Measurements from ENCODE around the gene LAMC2.
A peak's percentile ranks its signal among the peaks of the same experiment; 100 is the strongest.

Gene LAMC2

DNA sequence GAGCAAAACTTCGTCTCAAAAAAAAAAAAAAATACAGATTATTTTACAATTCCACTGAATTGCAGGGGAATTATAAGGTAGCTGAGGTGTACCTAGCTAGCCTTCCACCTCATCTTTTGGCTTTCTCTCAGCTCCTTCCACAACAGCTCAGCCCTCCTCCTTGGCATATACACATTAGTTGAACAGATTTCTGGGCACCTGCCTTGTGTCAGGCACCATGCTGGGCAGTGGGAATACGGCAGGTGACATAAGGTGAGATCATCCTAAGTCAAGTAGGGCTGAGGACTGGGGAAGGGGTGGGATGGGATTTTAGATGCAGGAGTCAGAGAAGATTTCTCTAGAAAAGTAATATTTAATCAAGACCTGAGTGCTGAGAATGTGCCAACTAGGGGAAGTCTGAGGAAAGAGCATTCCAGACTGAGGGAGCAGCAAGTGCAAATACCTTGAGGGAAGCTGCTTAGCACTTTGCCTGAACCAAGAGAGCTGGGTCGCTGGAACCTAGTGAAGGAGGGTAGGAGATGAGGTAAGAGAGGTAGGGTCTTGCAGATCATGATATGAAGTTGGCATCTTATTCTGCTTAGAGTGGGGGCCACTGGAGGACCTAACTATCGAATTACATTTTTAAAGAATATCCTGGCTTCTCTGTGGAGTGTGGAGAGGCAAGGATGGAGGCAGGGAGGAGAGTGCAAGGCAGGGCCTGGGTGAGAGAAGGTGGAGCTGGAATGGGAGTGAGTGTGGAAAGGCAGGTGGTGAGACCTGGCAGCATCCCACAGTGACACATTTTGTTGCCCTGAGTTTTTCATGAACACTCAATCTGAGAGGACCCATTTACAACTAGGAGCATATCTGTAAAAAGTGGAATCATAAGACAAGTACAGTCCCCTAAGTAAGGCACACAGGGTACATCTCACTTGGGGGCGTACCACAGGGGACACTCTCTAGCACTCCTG is 28.2 kb downstream of the LAMC2 start:
- in situ Hi-C loops (cut with HindIII; ENCODE audit: low sequenced_read_pairs), result no loop called here
- DNase-seq (ENCODE audit: low read depth, low spot score), result no peak
- no peak for TF ChIP-seq CTCF (IDR thresholded peaks at IDR 0.05; ENCODE audit: low read depth, low read length)
- H3K4me3 ChIP-seq (ENCODE audit: low read depth, low read length), result no peak overlapping the region

DNA sequence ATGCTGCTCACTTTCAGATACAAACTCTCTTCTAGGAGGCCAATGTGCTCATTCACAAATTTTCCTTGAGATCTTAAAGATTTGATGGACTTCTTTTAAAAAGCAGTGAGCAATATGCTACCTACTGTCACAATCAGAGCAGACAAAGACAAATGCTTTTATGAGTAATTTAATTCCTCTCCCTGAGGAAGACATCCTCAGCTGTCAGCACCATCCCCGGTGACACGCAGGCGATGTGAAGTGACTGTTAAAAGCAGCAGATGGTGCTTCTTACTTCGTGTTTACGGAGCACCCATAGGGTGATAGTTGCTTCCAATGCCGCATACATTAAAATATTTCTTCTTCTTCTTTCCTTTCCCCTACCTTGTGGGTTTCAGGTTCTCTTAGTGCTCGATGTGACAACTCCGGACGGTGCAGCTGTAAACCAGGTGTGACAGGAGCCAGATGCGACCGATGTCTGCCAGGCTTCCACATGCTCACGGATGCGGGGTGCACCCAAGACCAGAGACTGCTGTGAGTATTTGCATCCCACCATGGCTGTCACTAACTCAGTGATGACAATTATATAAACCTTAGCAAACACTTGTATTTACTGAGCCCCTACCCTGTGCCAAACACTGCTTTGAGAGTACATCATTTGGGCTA is 29.1 kb downstream of the LAMC2 start:
- in situ Hi-C loops (cut with HindIII; ENCODE audit: low sequenced_read_pairs), result no loop called here
- no peak for TF ChIP-seq CTCF (IDR thresholded peaks at IDR 0.05; ENCODE audit: low read depth, low read length)
- no peak overlapping the region for H3K4me3 ChIP-seq (ENCODE audit: low read depth, low read length)
- DNase-seq (ENCODE audit: low read depth, low spot score), result no peak

DNA sequence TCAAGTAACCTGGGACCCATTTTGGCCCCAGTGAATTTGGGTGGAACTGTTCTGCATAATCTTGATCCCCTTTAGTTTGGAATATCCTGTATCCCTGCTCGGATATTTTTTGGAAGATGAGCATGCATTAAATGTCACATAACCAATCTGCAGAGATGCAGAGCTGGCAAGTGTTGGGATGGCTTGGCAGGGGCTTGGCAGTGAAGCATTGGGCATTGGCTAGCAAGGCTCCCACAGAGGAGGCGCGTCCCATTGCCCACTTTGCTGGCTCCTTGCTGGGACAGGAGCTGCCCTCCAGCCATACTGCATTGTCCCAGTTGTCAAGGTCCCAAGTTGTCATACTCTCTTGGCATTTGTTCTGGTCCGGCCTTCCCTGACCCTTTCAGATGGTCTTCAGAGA is 29.9 kb downstream of the LAMC2 start:
- no peak for TF ChIP-seq CTCF (IDR thresholded peaks at IDR 0.05; ENCODE audit: low read depth, low read length)
- no peak for DNase-seq (ENCODE audit: low read depth, low spot score)
- H3K4me3 ChIP-seq (ENCODE audit: low read depth, low read length), result no peak overlapping the region
- in situ Hi-C loops (cut with HindIII; ENCODE audit: low sequenced_read_pairs), result no loop called here

- in situ Hi-C loops (cut with HindIII; ENCODE audit: low sequenced_read_pairs), result no loop called here
- no peak for TF ChIP-seq CTCF (IDR thresholded peaks at IDR 0.05; ENCODE audit: low read depth, low read length)
- no peak for DNase-seq (ENCODE audit: low read depth, low spot score)
- no peak overlapping the region for H3K4me3 ChIP-seq (ENCODE audit: low read depth, low read length)
Observed at GRCh38 chr1:183218027-183218618, 32.1 kb downstream of the LAMC2 start.

GRCh38 chr1:183218971-183219615 is 33.0 kb downstream of the LAMC2 start:
- TF ChIP-seq CTCF (IDR thresholded peaks at IDR 0.05; ENCODE audit: low read depth, low read length), result no peak
- no peak overlapping the region for H3K4me3 ChIP-seq (ENCODE audit: low read depth, low read length)
- in situ Hi-C loops (cut with HindIII; ENCODE audit: low sequenced_read_pairs), result no loop called here
- peak; percentile 4 for DNase-seq (ENCODE audit: low read depth, low spot score)

GRCh38 chr1:183219616-183220009 is 33.5 kb downstream of the LAMC2 start:
- DNase-seq (ENCODE audit: low read depth, low spot score), result no peak

More at GRCh38 chr1:183219616-183220009, 33.5 kb downstream of the LAMC2 start:
- in situ Hi-C loops (cut with HindIII; ENCODE audit: low sequenced_read_pairs), result no loop called here
- H3K4me3 ChIP-seq (ENCODE audit: low read depth, low read length), result no peak overlapping the region
- no peak for TF ChIP-seq CTCF (IDR thresholded peaks at IDR 0.05; ENCODE audit: low read depth, low read length)

Measured in astrocyte of the spinal cord (primary cell).